Large intestine (tissue), 3 donors: Measurements from ENCODE around the gene TENM3. TPM values are rescaled to one million over a fixed set of nuclear protein-coding genes. Genes with fewer than 3 reads are reported as not detected.
A peak's percentile ranks its signal among the peaks of the same experiment; 100 is the strongest.
"Not testable (repeated sequence)": the region's sequence is repeated elsewhere in the genome, so short reads cannot be mapped to it uniquely, and the experiment has no call there.

Experiments used
- DNase-seq, 2 donors: peaks; one replicate each; pipeline versions ENCODE4 v3.0.0 to v3.0.0-alpha.2; 2013
- H3K27ac ChIP-seq: one replicate; pipeline ENCODE4 v1.5.1; 2013; ENCODE audit warnings: low read length
- H3K27me3 ChIP-seq: 2 replicates; pipeline ENCODE4 v1.6.1; 2013; ENCODE audit warnings: low read length; ENCODE audit not compliant: control insufficient read depth, insufficient read depth
- H3K36me3 ChIP-seq: 2 replicates; pipeline ENCODE4 v1.6.1; 2013; ENCODE audit warnings: low read length; ENCODE audit not compliant: control insufficient read depth, insufficient read depth
- H3K4me1 ChIP-seq: one replicate; pipeline ENCODE4 v1.6.1; 2013; ENCODE audit warnings: low read length; ENCODE audit not compliant: control insufficient read depth, insufficient read depth
- H3K4me3 ChIP-seq: one replicate; pipeline ENCODE4 v1.5.1; 2013; ENCODE audit warnings: low read length
- H3K9me3 ChIP-seq: one replicate; pipeline ENCODE4 v1.6.1; 2013; ENCODE audit warnings: mild to moderate bottlenecking, low read depth, low read length, moderate library complexity; ENCODE audit not compliant: control insufficient read depth
- WGBS: methylation state at CpG from one replicate; pipeline ENCODE4 v1.1.5; 2013; ENCODE audit warnings: low lambda C conversion rate; ENCODE audit not compliant: insufficient coverage; 5-methylcytosine and 5-hydroxymethylcytosine counted together
- polyA plus RNA-seq: library from polyadenylated mRNA; unstranded; fragments of 120-200 nt; gene quantifications from one replicate; pipeline ENCODE4 v1.2.1, GENCODE V29; 2013

The TENM3 gene
- polyA plus RNA-seq, 1 donor = 11.9 TPM

DNA sequence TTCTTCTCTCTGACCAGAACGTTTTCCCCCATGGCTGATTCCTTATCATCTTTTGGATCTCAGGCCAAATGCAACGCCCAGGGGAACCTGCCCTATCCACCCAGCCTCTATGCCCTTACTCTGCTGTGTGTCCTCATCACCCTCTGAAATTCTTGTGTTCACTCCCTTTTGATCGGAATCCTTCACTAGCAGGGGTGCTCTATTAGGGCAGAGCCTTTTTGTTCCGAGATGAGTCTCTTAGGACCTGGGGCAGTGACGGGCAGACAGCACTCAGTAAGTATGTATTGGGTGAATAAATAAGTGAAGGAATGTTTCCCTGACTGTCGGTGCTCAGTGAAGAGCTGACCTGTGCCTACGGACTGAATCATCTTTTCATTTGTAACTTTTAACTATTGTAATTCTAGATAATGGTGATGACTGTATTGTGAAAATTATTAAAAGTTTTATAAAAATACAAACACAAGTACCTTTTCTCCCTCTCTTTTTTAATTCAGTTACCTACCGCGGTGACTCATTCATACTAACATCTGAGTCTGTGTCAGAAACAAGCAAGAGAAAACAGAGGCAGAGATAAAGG lies 4.8 kb upstream of the TENM3 start:
- Histone ChIP-seq H3K9me3 (no peaks in the 10 kb centered on the region), H3K27me3 (no peaks in the 10 kb centered on the region), H3K27ac (no peak overlapping the region), H3K4me1 (peaks cover 10% of the 10 kb centered on the region), H3K36me3 (no peaks in the 10 kb centered on the region), H3K4me3 (no peak overlapping the region)
- DNase-seq = no peak
- WGBS = no CpG with 5 or more reads among the region's 9 CpGs

DNA sequence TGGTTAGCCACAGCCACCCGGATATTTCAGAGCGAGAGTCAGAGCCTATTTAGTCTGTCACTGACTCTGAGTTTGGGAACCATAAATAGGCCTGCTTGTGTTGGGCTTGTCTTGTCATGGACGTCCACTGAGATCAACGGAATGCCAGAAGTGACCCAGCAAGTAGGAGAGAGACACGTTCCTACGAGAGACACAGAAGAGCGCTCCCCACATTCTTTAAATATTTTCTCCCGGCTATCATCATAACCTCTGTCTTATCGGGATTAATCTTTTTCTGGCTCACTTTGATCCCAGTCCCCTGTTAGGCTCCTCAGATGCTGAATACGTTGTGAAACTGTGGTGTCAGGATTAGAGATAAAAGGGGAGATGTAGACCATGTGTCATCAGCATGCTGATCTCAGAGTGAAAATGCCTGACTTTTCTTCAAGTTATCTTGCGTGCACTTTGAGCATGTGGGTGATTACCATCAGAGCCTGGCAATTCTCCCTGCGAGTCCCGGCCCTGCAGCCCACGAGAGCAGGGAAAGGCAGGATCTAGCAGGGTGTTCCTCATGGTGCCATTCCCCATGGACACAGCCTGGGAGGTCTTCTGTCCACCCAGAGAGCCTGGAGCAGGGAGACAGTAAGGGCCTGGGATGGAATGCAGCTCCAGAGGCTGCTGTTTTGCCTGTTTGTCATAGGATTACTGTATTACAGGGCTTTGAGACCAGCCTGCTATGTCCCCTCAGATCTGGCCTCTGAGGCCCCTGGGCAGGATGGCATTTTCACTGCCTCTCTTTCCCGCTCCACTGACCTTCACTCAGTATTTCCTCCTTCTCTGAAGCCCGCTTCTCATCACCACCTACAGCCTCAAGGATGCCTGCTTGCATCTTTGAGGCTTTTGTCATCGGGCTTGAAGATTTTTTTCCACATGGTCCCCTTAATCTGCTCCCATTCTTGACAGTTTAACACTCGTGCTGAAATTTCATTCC lies 2.8 kb upstream of the TENM3 start:
- no peaks in the 10 kb centered on the region for H3K27me3 ChIP-seq

DNA sequence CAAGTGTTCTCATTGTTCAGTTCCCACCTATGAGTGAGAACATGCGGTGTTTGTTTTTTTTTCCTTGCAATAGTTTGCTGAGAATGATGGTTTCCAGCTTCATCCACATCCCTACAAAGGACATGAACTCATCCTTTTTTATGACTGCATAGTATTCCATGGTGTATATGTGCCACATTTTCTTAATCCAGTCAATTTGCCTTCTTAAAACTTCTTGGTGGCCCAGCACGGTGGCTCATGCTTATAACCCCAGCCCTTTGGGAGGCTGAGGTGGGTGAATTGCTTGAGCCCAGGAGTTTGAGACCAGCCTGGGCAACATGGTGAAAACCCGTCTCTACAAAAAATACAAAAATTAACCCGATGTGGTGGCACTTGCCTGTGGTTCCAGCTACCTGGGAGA lies 942 bp upstream of the TENM3 start:
- not testable (repeated sequence) for H3K27ac ChIP-seq, H3K9me3 ChIP-seq, DNase-seq, H3K36me3 ChIP-seq, H3K4me3 ChIP-seq, H3K27me3 ChIP-seq
- peaks cover 13% of the 10 kb centered on the region for H3K4me1 ChIP-seq
- no CpG with 5 or more reads among the region's 4 CpGs for WGBS

More for the DNA sequence above, 2.8 kb upstream of the TENM3 start:
- H3K27ac ChIP-seq = peak overlapping the region; percentile 45
- WGBS = 60% methylated on average over 2 of the region's 18 CpGs
- no peaks in the 10 kb centered on the region for H3K36me3 ChIP-seq
- peaks cover 13% of the 10 kb centered on the region for H3K4me1 ChIP-seq
- H3K4me3 ChIP-seq = no peak overlapping the region
- H3K9me3 ChIP-seq = no peaks in the 10 kb centered on the region
- peak; percentile 52 to 69 for DNase-seq

DNA sequence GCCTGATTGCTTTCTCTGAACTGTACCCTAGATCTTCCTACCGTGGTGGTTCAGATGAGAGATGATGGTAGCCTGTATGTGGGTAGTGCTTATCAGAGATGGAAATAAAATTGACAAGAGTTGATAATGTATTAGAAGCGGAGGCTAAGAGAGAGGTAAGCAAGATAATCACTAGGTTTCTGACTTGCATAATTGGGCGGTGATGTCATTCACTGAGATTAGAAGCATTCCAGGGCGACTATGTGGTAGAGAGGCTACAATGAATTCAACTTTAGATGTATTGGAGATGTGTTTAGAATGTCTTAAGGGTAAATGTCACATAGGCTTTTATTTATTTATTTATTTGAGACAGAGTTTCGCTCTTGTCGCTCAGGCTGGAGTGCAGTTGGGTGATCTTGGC lies 415 bp upstream of the TENM3 start:
- no peak overlapping the region for H3K27ac ChIP-seq
- WGBS = 100% methylated on average over 2 of the region's 6 CpGs
- no peaks in the 10 kb centered on the region for H3K9me3 ChIP-seq
- DNase-seq = peak; percentile 9 to 53
- no peaks in the 10 kb centered on the region for H3K27me3 ChIP-seq
- H3K4me1 ChIP-seq = peaks cover 13% of the 10 kb centered on the region
- H3K4me3 ChIP-seq = no peak overlapping the region
- no peaks in the 10 kb centered on the region for H3K36me3 ChIP-seq

DNA sequence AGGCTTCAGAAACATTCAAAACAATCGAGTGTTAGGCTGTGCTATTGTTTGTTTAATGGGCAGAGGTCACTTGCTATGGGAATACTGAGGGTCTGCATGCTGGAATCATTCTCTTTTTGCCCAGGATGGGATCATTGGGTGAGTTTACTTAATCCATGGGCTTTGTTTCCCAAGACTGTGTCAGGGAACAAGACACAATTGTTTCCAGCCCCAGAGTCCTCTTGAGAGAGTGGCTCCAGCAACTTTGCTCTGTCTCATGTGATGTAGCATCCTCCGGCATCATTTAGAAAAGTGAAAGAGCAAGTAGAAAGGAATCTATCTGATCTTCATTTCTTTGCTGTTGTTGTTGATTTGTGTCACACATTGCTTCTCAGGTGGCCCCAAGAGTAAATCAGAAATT lies 1.8 kb downstream of the TENM3 start:
- H3K27ac ChIP-seq = no peak overlapping the region
- H3K4me1 ChIP-seq = peaks cover 11% of the 10 kb centered on the region
- DNase-seq = peak in 1 of 2 donors; percentile 19
- no peaks in the 10 kb centered on the region for H3K9me3 ChIP-seq
- H3K4me3 ChIP-seq = no peak overlapping the region
- no peaks in the 10 kb centered on the region for H3K36me3 ChIP-seq
- H3K27me3 ChIP-seq = no peaks in the 10 kb centered on the region
- 33% methylated on average over 1 of the region's 2 CpGs for WGBS

DNA sequence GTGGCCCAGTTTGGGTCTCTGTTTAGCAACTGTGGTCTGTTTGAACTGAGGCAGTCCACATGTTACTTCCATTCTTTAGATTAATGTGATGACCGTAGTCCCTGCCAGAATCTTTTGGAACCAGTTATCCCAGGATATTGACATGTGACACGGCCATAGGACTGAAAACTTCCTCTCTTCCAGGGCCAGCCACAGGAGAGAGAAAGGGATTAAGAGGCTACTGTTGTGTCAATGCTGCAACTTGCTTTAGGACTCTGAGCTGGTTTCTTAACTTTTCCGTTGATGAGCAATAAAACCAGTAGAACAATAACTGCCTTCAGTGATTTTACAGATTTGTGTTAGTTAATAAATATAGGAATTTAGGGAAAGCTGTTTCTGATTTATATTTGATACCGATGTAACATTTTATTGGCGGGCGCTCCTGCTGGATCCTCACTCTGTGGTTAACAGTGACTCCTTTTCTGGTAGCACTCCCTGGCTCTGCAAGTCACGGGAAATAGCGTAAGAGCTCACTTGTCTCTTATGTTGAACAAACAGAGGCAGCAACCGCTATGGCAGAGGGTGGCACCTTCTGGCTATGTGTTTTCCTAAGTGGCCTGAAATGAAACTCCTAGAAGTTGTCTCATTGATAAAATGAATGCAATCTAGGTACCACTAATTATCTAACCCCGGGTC lies 2.5 kb downstream of the TENM3 start:
- no peaks in the 10 kb centered on the region for H3K9me3 ChIP-seq
- peaks cover 7% of the 10 kb centered on the region for H3K4me1 ChIP-seq
- no peak overlapping the region for H3K4me3 ChIP-seq
- no peak overlapping the region for H3K27ac ChIP-seq
- WGBS = 40% methylated on average over 1 of the region's 10 CpGs
- H3K36me3 ChIP-seq = no peaks in the 10 kb centered on the region
- peak; percentile 21 to 81 for DNase-seq
- H3K27me3 ChIP-seq = no peaks in the 10 kb centered on the region

DNA sequence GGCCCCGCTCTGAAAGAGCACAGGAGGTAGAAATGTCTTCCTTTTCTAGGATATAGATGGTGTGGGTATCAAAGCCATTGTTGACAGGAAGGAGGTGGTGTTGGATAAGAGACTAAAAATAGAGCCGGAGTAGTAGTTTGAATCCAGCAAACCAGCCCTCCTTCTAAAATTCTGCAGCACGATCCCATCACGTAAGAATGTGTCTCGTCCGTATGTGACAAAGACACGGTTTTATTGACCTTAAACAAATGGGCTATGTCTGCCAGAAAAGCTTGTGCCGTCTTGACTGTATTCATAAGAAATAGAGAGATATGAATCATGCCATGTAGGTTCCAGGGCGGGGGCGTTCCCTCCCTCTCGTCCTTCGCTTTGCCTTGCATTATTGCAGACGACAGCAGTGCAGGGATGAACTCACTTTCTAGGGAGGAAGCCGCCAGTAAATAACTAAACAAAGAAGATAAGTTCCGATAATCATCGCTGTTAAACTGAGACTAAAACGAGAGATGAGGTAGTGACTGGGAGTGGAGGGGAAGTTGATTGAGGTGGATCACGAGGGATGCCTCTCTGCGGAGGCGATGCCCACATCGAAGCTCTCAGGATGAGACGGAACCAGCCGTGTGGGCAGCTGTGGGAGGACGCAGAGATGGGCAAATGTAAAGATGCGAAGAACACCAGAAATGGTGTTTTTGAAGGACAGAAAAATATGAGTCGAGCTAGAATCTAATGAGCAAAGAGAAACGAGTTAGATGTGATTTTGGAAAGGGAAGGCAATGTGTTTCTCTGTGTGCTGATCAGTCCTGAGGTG lies 3.4 kb downstream of the TENM3 start:
- H3K27me3 ChIP-seq = no peaks in the 10 kb centered on the region
- peak; percentile 6 to 8 for DNase-seq
- 94% methylated on average over 11 of the region's 27 CpGs for WGBS
- H3K36me3 ChIP-seq = no peaks in the 10 kb centered on the region
- H3K4me1 ChIP-seq = peaks cover 3% of the 10 kb centered on the region
- no peak overlapping the region for H3K4me3 ChIP-seq
- no peak overlapping the region for H3K27ac ChIP-seq
- no peaks in the 10 kb centered on the region for H3K9me3 ChIP-seq

DNA sequence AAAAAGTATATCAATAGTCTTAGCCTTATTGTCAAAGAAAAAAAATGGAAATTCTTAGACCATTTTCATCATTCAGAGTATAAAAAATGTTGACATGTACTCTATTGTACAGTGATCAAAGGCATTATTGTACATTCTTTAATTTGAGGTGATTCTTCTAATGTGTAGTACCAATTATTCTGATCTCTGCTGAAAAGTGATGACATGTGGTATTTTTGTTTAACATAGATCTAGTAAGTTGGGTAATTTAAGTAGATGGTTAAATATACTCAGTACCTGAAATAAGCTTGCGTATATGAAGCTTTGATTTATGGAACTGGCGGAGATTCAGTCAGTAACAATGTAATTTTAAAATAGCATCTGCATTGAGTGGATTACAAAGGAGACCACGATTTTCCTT lies 5.1 kb downstream of the TENM3 start:
- H3K9me3 ChIP-seq = no peaks in the 10 kb centered on the region
- no peaks in the 10 kb centered on the region for H3K36me3 ChIP-seq
- H3K27me3 ChIP-seq = no peaks in the 10 kb centered on the region
- peaks cover 3% of the 10 kb centered on the region for H3K4me1 ChIP-seq
- H3K4me3 ChIP-seq = no peak overlapping the region
- H3K27ac ChIP-seq = no peak overlapping the region
- DNase-seq = no peak
- WGBS = no CpG with 5 or more reads among the region's 3 CpGs

DNA sequence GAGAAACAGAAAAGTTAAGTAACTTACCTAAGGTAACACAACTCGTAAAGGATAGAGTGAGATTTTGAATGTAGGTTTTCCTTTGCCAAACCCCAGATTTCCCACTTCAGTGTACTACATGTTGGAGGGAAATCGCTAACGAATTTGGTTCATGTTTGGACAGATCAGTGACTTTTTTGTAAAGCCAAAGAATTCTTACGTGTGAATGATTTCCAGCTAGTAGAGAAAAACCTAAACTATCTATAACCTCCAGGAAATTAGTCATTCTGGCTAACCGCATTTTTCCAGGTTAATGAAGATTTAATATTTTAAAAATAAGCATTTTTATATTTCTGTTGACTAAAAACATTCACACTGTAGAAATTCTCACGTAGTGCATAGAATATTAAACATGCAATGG lies 7.2 kb downstream of the TENM3 start:
- H3K4me1 ChIP-seq = no peaks in the 10 kb centered on the region
- H3K4me3 ChIP-seq = no peak overlapping the region
- no peaks in the 10 kb centered on the region for H3K36me3 ChIP-seq
- H3K27ac ChIP-seq = no peak overlapping the region
- no peaks in the 10 kb centered on the region for H3K9me3 ChIP-seq
- WGBS = 91% methylated on average over 4 of the region's 6 CpGs
- no peak for DNase-seq
- no peaks in the 10 kb centered on the region for H3K27me3 ChIP-seq

DNA sequence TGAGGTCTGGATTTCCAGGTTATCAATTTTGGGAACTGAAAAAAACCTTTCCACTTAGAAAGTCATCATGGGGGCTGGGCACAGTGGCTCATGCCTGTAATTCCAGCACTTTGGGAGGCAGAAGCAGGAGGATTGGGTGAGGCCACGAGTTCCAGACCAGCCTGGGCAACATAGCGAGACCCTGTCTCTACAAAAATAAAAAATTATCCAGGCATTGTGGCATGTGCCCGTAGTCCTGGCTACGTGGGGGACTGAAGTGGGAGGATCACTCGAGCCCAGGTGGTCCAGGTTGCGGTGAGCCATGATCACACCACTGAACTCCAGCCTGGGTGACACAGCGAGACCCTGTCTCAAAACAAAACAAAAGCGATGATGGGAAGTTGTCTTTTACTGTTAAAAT lies 7.9 kb downstream of the TENM3 start:
- no peaks in the 10 kb centered on the region for H3K9me3 ChIP-seq
- H3K27me3 ChIP-seq = no peaks in the 10 kb centered on the region
- H3K4me1 ChIP-seq = no peaks in the 10 kb centered on the region
- WGBS = no CpG with 5 or more reads among the region's 8 CpGs
- no peak overlapping the region for H3K27ac ChIP-seq
- DNase-seq = no peak
- no peak overlapping the region for H3K4me3 ChIP-seq
- H3K36me3 ChIP-seq = no peaks in the 10 kb centered on the region
